Calu3 (cell line): Measurements from ENCODE around the gene FIGN. TPM values are rescaled to one million over a fixed set of nuclear protein-coding genes. Genes with fewer than 3 reads are reported as not detected.

Experiments used
- BruUV-seq: library from RNA; stranded (reverse); fragments of 400-500 nt; replicated peaks from 2 replicates; lab custom pipeline; 2021; lab: Mats Ljungman, UMichigan
- CTCF ChIA-PET: fragments of 300-600 bp; sonication (Branson Sonifier 250); formaldehyde crosslinking; loops from one replicate; lab custom pipeline; 2022; ENCODE audit warnings: antibody characterized with exemption; lab: Charles Lee
- DNase-seq: peaks from one replicate; pipeline ENCODE4 v3.0.0; 2022
- H3K27ac Mint-ChIP-seq: one replicate; pipeline ENCODE4 v1.8.0; 2022; ENCODE audit warnings: mixed read lengths; ENCODE audit not compliant: unreplicated experiment
- H3K27me3 Mint-ChIP-seq: one replicate; pipeline ENCODE4 v1.8.0; 2022; ENCODE audit warnings: mixed read lengths; ENCODE audit not compliant: unreplicated experiment
- H3K36me3 Mint-ChIP-seq: one replicate; pipeline ENCODE4 v1.8.0; 2022; ENCODE audit warnings: mild to moderate bottlenecking, moderate library complexity, mixed read lengths; ENCODE audit not compliant: insufficient read depth, unreplicated experiment
- H3K4me1 Mint-ChIP-seq: one replicate; pipeline ENCODE4 v1.8.0; 2022; ENCODE audit warnings: mild to moderate bottlenecking, low read depth, mixed read lengths; ENCODE audit not compliant: unreplicated experiment
- H3K4me3 Mint-ChIP-seq: one replicate; pipeline ENCODE4 v1.8.0; 2022; ENCODE audit warnings: mild to moderate bottlenecking, low read depth, moderate library complexity, mixed read lengths; ENCODE audit not compliant: unreplicated experiment
- H3K9me3 Mint-ChIP-seq: one replicate; pipeline ENCODE4 v1.8.0; 2022; ENCODE audit warnings: low read depth, mixed read lengths; ENCODE audit not compliant: unreplicated experiment
- intact Hi-C: fragments of 100-400 bp; cut with micrococcal nuclease; formaldehyde crosslinking; loops from one replicate; pipeline ENCODE4 v1.10.0; 2022; ENCODE audit not compliant: unreplicated experiment
- total RNA-seq: library from RNA; stranded (reverse); gene quantifications from 2 replicates; pipeline ENCODE4 v1.2.3, GENCODE V29; 2022
- TF ChIP-seq, protein P1 (sequence below): fragments of 200-600 bp; IDR thresholded peaks from one replicate; pipeline ENCODE4 v1.8.0; 2022; ENCODE audit warnings: antibody characterized with exemption; ENCODE audit not compliant: unreplicated experiment

The FIGN gene
- total RNA-seq, 1 experiment from 2014 or later, result 9.1 TPM

DNA sequence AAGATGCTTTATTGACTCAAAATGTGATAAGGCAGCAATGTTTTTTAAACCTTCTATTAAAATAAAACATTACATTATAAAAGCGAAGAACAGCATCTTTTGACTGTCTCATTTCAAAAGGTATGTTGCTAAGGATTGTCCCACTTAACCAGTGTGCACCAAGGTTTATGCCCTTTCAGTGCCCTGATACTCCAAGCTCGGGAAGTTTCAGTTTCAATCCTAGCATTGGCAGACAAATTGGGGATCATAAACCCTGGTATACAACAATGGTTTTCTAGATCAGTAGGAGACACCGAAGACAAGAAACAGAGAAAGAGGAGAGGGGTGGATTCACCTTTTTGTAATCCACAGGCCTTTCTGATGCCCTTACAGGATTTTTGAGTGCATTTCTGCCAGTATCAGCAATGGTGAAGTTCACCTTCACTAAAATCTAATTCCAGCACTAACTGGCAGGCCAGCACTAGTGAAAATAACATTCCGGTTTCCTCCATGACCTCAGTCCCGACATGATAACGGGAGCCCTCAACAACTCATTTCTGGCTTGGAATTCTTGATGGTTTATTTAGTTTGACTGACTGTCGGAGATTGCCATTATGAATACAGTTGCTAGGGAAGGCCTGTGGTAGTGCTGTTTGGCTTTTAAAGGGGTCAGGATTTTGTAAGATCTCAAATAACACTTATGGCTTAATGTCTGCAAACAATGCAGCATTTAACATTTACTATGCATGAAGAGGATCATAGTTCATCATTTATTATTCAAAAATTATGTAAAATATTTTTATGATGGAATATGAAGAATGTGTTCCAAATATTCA is 33.3 kb upstream of the FIGN start:
- intact Hi-C loops, result no loop called here
- H3K4me3 Mint-ChIP-seq, result no peak overlapping the region
- no peaks in the 10 kb centered on the region for H3K36me3 Mint-ChIP-seq
- H3K27me3 Mint-ChIP-seq, result no peaks in the 10 kb centered on the region
- peaks cover 25% of the 10 kb centered on the region for H3K4me1 Mint-ChIP-seq
- no peaks in the 10 kb centered on the region for H3K9me3 Mint-ChIP-seq
- TF ChIP-seq, protein P1, sequence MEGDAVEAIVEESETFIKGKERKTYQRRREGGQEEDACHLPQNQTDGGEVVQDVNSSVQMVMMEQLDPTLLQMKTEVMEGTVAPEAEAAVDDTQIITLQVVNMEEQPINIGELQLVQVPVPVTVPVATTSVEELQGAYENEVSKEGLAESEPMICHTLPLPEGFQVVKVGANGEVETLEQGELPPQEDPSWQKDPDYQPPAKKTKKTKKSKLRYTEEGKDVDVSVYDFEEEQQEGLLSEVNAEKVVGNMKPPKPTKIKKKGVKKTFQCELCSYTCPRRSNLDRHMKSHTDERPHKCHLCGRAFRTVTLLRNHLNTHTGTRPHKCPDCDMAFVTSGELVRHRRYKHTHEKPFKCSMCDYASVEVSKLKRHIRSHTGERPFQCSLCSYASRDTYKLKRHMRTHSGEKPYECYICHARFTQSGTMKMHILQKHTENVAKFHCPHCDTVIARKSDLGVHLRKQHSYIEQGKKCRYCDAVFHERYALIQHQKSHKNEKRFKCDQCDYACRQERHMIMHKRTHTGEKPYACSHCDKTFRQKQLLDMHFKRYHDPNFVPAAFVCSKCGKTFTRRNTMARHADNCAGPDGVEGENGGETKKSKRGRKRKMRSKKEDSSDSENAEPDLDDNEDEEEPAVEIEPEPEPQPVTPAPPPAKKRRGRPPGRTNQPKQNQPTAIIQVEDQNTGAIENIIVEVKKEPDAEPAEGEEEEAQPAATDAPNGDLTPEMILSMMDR, result no peak
- no peak for DNase-seq
- no TSS peak for BruUV-seq
- H3K27ac Mint-ChIP-seq, result no peak overlapping the region
- CTCF ChIA-PET, result no interaction called here

DNA sequence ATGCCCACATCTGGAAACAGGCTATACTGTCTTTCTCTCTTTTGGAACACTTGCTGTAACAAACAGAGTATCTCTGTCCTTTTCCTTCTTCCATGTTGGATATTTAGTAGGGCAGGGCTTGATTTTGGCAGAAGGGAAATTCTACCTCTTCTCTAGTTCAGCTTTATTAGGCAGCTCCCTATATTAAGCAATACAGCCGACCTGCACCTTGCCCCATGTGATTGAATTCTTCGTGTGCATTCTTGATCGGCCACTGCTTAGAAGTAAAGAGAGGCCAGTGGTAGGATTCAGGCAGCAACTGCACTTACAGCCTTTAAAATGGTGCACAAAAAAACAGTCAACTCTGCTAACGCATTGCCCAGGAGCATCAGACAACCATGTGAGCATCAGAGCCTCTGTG is 31.3 kb upstream of the FIGN start:
- H3K27ac Mint-ChIP-seq, result no peak overlapping the region
- H3K9me3 Mint-ChIP-seq, result no peaks in the 10 kb centered on the region
- BruUV-seq, result no TSS peak
- H3K4me3 Mint-ChIP-seq, result no peak overlapping the region
- H3K36me3 Mint-ChIP-seq, result no peaks in the 10 kb centered on the region
- H3K27me3 Mint-ChIP-seq, result no peaks in the 10 kb centered on the region
- peaks cover 7% of the 10 kb centered on the region for H3K4me1 Mint-ChIP-seq
- CTCF ChIA-PET, result interaction anchor here (0.6 kb wide), 1 partner anchor 27 kb away, joined by 3 read pairs; no protein-coding TSS in a partner anchor
- intact Hi-C loops, result no loop called here
- no peak for DNase-seq
- TF ChIP-seq, protein P1, result no peak

DNA sequence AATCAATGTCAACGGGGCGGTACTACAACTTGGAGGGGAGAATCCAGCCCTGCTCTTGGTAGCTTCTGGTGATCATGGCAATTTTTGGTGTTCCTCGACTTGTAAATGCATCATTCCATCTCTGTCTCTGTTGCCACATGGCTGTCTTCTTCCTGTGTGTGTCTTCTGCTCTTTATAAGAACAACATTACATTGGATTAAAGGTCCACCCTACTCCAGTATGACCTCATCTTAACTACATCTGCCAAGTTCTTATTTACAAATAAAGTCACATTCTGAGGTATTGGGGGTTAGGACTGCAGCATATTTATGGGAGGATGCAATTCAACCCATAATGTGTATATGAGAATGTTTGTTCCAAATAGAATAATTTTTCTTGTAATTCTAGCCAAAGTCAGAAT is 28.8 kb upstream of the FIGN start:
- no peak overlapping the region for H3K4me3 Mint-ChIP-seq
- H3K27me3 Mint-ChIP-seq, result no peaks in the 10 kb centered on the region
- no peaks in the 10 kb centered on the region for H3K4me1 Mint-ChIP-seq
- TF ChIP-seq, protein P1, result no peak
- CTCF ChIA-PET, result no interaction called here
- H3K9me3 Mint-ChIP-seq, result no peaks in the 10 kb centered on the region
- BruUV-seq, result no TSS peak
- no peak for DNase-seq
- no peak overlapping the region for H3K27ac Mint-ChIP-seq
- no peaks in the 10 kb centered on the region for H3K36me3 Mint-ChIP-seq
- intact Hi-C loops, result no loop called here

DNA sequence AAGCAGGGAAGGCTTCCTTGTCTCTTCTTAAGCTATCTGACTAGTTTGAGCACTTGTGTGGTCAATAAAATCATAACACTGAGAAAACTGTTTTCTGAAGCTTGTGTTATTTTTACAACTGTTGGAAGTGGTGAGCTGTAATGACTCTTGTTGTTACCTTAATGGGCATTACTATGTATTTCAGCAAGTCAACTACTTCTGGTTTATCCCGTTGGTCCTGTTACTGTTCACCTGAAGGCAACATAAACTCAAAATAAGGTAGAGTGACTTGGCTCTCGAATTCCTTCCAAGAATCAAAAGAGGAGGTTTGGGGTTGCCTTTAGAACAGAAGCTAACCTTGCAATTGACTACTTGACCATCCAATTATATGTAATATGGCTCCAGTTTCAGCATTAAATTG is 23.2 kb upstream of the FIGN start:
- CTCF ChIA-PET, result no interaction called here
- no TSS peak for BruUV-seq
- no peaks in the 10 kb centered on the region for H3K36me3 Mint-ChIP-seq
- intact Hi-C loops, result no loop called here
- H3K9me3 Mint-ChIP-seq, result no peaks in the 10 kb centered on the region
- H3K4me3 Mint-ChIP-seq, result no peak overlapping the region
- TF ChIP-seq, protein P1, result no peak
- H3K4me1 Mint-ChIP-seq, result no peaks in the 10 kb centered on the region
- no peaks in the 10 kb centered on the region for H3K27me3 Mint-ChIP-seq
- no peak overlapping the region for H3K27ac Mint-ChIP-seq
- DNase-seq, result no peak
